Measurements from ENCODE around the gene PABPC1L2A. TPM values are rescaled to one million over a fixed set of nuclear protein-coding genes. Genes with fewer than 3 reads are reported as not detected.
"Not testable (repeated sequence)": the region's sequence is repeated elsewhere in the genome, so short reads cannot be mapped to it uniquely, and the experiment has no call there.

Gene PABPC1L2A
- polyA plus RNA-seq, 1 experiment: not detected

DNA sequence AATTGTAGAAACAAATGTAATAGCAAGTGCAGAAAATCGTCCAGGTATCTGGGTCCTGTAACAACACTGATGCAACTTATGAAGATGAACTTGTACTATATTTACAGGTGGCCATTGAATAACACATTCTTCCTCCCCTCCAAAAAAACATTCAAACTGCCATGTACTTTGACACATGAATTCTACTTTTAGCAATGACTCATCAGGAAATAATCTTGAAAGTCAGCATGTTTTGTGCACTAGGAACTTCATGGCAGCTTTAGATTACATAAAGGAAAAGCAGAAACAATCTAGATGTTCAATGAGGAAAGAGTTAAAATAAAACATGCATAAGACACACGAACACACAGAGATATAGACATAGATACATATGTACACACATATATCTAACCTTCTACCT lies 2.5 kb downstream of the PABPC1L2A start:
- CTCF ChIA-PET: no interaction called here
- POLR2A ChIA-PET: no interaction called here
- H3K27ac ChIP-seq (ENCODE audit: low read depth, low read length): no peak overlapping the region
- H3K4me3 ChIP-seq (ENCODE audit: low read depth, low read length): no peak overlapping the region
- DNase-seq (ENCODE audit: low read depth, low spot score): no peak
- no peaks in the 10 kb centered on the region for H3K9me3 ChIP-seq (ENCODE audit: control insufficient read depth, insufficient read depth, low read length)
- H3K27me3 ChIP-seq (ENCODE audit: control insufficient read depth, insufficient read depth, low read length): no peaks in the 10 kb centered on the region
- TF ChIP-seq, protein P1, sequence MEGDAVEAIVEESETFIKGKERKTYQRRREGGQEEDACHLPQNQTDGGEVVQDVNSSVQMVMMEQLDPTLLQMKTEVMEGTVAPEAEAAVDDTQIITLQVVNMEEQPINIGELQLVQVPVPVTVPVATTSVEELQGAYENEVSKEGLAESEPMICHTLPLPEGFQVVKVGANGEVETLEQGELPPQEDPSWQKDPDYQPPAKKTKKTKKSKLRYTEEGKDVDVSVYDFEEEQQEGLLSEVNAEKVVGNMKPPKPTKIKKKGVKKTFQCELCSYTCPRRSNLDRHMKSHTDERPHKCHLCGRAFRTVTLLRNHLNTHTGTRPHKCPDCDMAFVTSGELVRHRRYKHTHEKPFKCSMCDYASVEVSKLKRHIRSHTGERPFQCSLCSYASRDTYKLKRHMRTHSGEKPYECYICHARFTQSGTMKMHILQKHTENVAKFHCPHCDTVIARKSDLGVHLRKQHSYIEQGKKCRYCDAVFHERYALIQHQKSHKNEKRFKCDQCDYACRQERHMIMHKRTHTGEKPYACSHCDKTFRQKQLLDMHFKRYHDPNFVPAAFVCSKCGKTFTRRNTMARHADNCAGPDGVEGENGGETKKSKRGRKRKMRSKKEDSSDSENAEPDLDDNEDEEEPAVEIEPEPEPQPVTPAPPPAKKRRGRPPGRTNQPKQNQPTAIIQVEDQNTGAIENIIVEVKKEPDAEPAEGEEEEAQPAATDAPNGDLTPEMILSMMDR (IDR thresholded peaks at IDR 0.05; ENCODE audit: low read depth, low read length): no peak

DNA sequence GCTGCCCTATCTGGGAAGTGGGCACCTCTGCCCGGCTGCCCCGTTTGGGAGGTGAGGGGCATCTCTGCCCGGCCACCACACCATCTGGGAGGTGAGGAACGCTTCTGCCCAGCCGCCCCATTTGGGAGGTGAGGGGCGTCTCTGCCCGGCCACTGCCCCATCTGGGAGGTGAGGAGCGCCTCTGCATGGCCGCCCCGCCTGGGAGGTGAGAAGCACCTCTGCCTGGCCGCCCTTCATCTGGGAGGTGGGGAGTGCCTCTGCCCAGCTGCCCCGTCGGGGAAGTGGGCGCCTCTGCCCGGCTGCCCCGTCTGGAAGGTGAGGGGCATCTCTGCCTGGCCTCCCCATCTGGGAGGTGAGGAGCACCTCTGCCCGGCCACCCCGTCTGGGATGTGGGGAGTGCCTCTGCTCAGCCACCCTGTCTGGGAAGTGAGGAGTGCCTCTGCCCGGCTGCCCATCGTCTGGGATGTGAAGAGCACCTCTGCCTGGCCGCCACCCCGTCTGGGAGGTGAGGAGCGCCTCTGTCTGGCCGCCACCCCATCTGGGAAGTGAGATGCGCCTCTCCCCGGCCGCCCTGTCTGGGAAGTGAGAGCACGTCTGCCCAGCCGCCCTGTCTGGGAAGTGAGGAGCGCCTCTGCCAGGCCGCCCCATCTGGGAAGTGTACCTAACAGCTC lies 9.8 kb downstream of the PABPC1L2A start:
- ChIA-PET CTCF (no interaction called here), POLR2A (no interaction called here)
- H3K9me3 ChIP-seq (ENCODE audit: control insufficient read depth, insufficient read depth, low read length): peaks cover 24% of the 10 kb centered on the region; the same call in 1 of the 2 replicates
- H3K4me3 ChIP-seq (ENCODE audit: low read depth, low read length): no peak overlapping the region
- H3K27ac ChIP-seq (ENCODE audit: low read depth, low read length): no peak overlapping the region
- H3K27me3 ChIP-seq (ENCODE audit: control insufficient read depth, insufficient read depth, low read length): no peaks in the 10 kb centered on the region
- no peak for DNase-seq (ENCODE audit: low read depth, low spot score)
- TF ChIP-seq, protein P1 (IDR thresholded peaks at IDR 0.05; ENCODE audit: low read depth, low read length): no peak

DNA sequence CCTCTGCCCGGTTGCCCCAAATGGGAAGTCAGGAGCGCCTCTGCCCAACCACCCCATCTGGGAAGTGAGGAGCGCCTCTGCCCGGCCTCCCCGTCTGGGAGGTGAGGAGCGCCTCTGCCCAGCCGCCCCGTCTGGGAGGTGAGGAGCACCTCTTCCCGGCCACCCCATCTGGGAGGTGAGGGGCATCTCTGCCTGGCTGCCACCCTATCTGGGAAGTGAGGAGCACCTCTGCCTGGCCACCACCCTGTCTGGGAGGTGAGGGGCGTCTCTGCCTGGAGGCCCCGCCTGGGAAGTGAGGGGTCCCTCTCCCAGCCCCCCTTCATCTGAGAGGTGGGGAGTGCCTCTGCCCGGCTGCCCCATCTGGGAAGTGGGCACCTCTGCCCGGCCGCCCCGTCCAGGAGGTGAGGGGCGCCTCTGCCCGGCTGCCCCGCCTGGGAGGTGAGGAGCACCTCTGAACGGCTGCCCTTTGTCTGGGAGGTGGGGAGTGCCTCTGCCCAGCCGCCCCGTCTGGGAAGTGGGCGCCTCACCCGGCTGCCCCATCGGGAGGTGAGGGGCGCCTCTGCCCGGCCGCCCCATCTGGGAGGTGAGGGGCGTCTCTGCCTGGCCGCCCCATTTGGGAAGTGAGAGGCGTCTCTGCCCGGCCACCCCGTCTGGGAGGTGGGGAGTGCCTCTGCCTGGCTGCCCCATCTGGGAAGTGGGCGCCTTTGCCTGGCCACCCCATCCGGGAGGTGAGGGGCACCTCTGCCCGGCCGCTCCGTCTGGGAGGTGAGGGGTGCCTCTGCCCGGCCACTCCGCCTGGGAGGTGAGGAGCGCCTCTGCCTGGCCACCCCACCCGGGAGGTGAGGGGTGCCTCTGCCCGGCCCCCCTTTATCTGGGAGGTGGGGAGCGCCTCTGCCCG lies 10.6 kb downstream of the PABPC1L2A start:
- H3K27ac ChIP-seq (ENCODE audit: low read depth, low read length): no peak overlapping the region
- TF ChIP-seq, protein P1 (IDR thresholded peaks at IDR 0.05; ENCODE audit: low read depth, low read length): no peak
- H3K4me3 ChIP-seq (ENCODE audit: low read depth, low read length): no peak overlapping the region
- no peaks in the 10 kb centered on the region for H3K27me3 ChIP-seq (ENCODE audit: control insufficient read depth, insufficient read depth, low read length)
- ChIA-PET CTCF (no interaction called here), POLR2A (no interaction called here)
- peaks cover 24% of the 10 kb centered on the region; the same call in 1 of the 2 replicates for H3K9me3 ChIP-seq (ENCODE audit: control insufficient read depth, insufficient read depth, low read length)
- no peak for DNase-seq (ENCODE audit: low read depth, low spot score)

DNA sequence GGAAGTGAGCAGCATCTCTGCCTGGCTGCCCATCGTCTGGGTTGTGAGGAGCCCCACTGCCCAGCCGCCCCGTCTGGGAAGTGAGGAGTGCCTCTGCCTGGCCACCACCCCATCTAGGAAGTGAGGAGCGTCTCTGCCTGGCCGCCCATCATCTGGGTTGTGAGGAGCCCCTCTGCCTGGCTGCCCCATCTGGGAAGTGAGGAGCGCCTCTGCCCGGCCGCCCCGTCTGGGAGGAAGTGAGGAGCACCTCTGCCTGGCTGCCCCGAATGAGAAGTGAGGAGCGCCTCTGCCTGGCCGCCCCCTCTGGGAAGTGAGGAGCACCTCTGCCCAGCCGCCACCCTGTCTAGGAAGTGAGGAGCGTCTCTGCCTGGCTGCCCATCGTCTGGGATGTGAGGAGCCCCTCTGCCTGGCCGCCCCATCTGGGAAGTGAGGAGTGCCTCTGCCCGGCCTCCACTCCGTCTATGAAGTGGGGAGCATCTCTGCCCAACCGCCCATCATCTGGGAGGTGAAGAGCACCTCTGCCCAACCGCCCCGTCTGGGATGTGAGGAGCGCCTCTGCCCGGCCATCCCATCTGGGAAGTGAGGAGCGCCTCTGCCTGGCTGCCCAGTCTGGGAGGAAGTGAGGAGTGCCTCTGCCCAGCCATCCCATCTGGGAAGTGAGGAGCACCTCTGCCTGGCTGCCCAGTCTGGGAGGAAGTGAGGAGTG lies 11.4 kb downstream of the PABPC1L2A start:
- POLR2A ChIA-PET: not testable (repeated sequence)

DNA sequence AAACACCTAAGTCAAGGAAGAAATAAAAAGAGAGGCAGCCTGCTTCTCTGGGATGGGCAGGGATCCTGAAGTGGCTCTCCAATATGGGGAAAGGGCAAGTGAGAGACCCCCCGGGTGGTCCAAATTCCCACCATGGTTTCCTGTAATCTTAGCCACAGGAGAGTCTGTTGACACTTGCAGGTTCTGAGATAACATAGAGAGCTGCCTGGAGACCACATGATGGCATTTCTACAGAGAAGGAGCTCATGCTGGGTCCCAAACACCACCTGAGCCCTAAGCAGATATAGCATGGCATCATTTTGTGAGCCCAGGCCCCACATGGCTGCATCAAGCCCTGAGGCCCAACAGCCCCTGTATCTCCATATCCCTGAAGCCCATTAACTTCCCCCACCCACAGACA lies 50.4 kb downstream of the PABPC1L2A start:
- CTCF ChIA-PET: no interaction called here

More for the DNA sequence above, 11.4 kb downstream of the PABPC1L2A start:
- H3K4me3 ChIP-seq (ENCODE audit: low read depth, low read length); H3K27ac ChIP-seq (ENCODE audit: low read depth, low read length); DNase-seq (ENCODE audit: low read depth, low spot score); CTCF ChIA-PET; H3K27me3 ChIP-seq (ENCODE audit: control insufficient read depth, insufficient read depth, low read length): not testable (repeated sequence)
- peaks cover 24% of the 10 kb centered on the region; the same call in 1 of the 2 replicates for H3K9me3 ChIP-seq (ENCODE audit: control insufficient read depth, insufficient read depth, low read length)

More for the DNA sequence above, 50.4 kb downstream of the PABPC1L2A start:
- H3K27me3 ChIP-seq (ENCODE audit: control insufficient read depth, insufficient read depth, low read length): no peaks in the 10 kb centered on the region
- no peak overlapping the region for H3K4me3 ChIP-seq (ENCODE audit: low read depth, low read length)
- TF ChIP-seq, protein P1 (IDR thresholded peaks at IDR 0.05; ENCODE audit: low read depth, low read length): no peak
- DNase-seq (ENCODE audit: low read depth, low spot score): no peak
- H3K27ac ChIP-seq (ENCODE audit: low read depth, low read length): no peak overlapping the region
- no peaks in the 10 kb centered on the region for H3K9me3 ChIP-seq (ENCODE audit: control insufficient read depth, insufficient read depth, low read length)
- POLR2A ChIA-PET: no interaction called here

Other genes starting within 250 kb of the PABPC1L2A start
- not detected in 2 replicates for gene FAM236C, start 166.9 kb downstream of the PABPC1L2A start, polyA plus RNA-seq (2011; rRNA removed)
- gene FAM236A, start 141.3 kb downstream of the PABPC1L2A start, polyA plus RNA-seq (2011; rRNA removed): not detected in 2 replicates
- gene DMRTC1, start 135.7 kb downstream of the PABPC1L2A start, polyA plus RNA-seq (2011; rRNA removed): not detected in 2 replicates
- gene PABPC1L2B, start 76.6 kb downstream of the PABPC1L2A start, polyA plus RNA-seq (2011; rRNA removed): not detected in 2 replicates
- gene NAP1L2, start 135.3 kb upstream of the PABPC1L2A start, polyA plus RNA-seq (2011; rRNA removed): not detected in 2 replicates